GM12878 (cell line): ENCODE measurements around the gene SGMS1. TPM values are rescaled to one million over a fixed set of nuclear protein-coding genes. Genes with fewer than 3 reads are reported as not detected.

Experiments used
- ATAC-seq: fragments of 200-7000 bp; cut with Tn5 transposase; 3 replicates; pipeline ENCODE4 v1.9.1; 2020; ENCODE audit warnings: mild to moderate bottlenecking, moderate library complexity
- BruUV-seq: library from RNA; stranded (reverse); fragments of 400-500 nt; replicated peaks from 2 replicates; lab custom pipeline; 2021; lab: Mats Ljungman, UMichigan
- CTCF ChIA-PET: fragments of 300-600 bp; sonication (Branson Sonifier 250); formaldehyde crosslinking; extraction: SDS; loops from one replicate; lab custom pipeline; 2021; ENCODE audit warnings: inconsistent platforms; lab: Yijun Ruan, JAX
- POLR2A ChIA-PET: fragments of 350-600 bp; formaldehyde crosslinking; extraction: SDS; loops from one replicate; lab custom pipeline; 2021; ENCODE audit warnings: inconsistent platforms; lab: Charles Lee
- RAD21 ChIA-PET: fragments of 300-600 bp; sonication (Branson Sonifier 250); formaldehyde crosslinking; loops from one replicate; lab custom pipeline; 2023; ENCODE audit warnings: antibody characterized with exemption; ENCODE audit not compliant: unreplicated experiment; lab: Charles Lee
- SMC1A ChIA-PET: fragments of 300-600 bp; sonication (Branson Sonifier 250); formaldehyde crosslinking; loops from one replicate; lab custom pipeline; 2023; ENCODE audit not compliant: unreplicated experiment, uncharacterized antibody; lab: Charles Lee
- DNase-seq: peaks from one replicate; pipeline ENCODE4 v3.0.0-alpha.2; 2011; ENCODE audit warnings: low read depth, low spot score
- FAIRE-seq: peaks from 3 replicates; lab custom pipeline; 2011; peaks lifted over from hg19 to GRCh38; lab: Jason Lieb, UNC
- H2AFZ ChIP-seq: 2 replicates; pipeline ENCODE4 v1.6.0; 2011; ENCODE audit warnings: low read depth, low read length, control low read depth; ENCODE audit not compliant: control insufficient read depth
- H3K27ac ChIP-seq: 2 replicates; pipeline ENCODE4 v1.5.1; 2011; ENCODE audit warnings: control low read depth; ENCODE audit not compliant: control insufficient read depth, insufficient read depth
- H3K27me3 ChIP-seq, 2 experiments: replicated peaks in 1 of 2; 2 replicates each; pipeline versions ENCODE4 v1.6.0 to v1.6.1; 2011; ENCODE audit warnings: low read length in 1 of 2; ENCODE audit not compliant: control insufficient read depth in 2 of 2, insufficient read depth in 2 of 2
- H3K36me3 ChIP-seq, 2 experiments: 2 replicates each; pipeline ENCODE4 v1.5.1; 2011; ENCODE audit warnings: low read length in 1 of 2; ENCODE audit not compliant: control insufficient read depth in 2 of 2, insufficient read depth in 2 of 2
- H3K4me1 ChIP-seq: 2 replicates; pipeline ENCODE4 v1.6.1; 2011; ENCODE audit warnings: mild to moderate bottlenecking, low read length, moderate library complexity, mixed read lengths; ENCODE audit not compliant: control insufficient read depth, insufficient read depth
- H3K4me2 ChIP-seq: 2 replicates; pipeline ENCODE4 v1.6.0; 2011; ENCODE audit warnings: control low read depth; ENCODE audit not compliant: control insufficient read depth, insufficient read depth
- H3K4me3 ChIP-seq: fragments of 200-600 bp; sonication (generic); 2 replicates; pipeline ENCODE4 v1.5.1; 2016
- H3K79me2 ChIP-seq: 2 replicates; pipeline ENCODE4 v1.6.0; 2011; ENCODE audit warnings: low read length; ENCODE audit not compliant: control insufficient read depth, insufficient read depth
- H3K9ac ChIP-seq: 2 replicates; pipeline ENCODE4 v1.8.0; 2011; ENCODE audit warnings: low read length, control low read depth, mixed read lengths; ENCODE audit not compliant: control insufficient read depth, insufficient read depth
- H3K9me3 ChIP-seq: replicated peaks from 3 replicates; pipeline ENCODE4 v1.5.1; 2011; ENCODE audit warnings: mild to moderate bottlenecking, low read length; ENCODE audit not compliant: control insufficient read depth, insufficient read depth
- H4K20me1 ChIP-seq: 2 replicates; pipeline ENCODE4 v1.6.0; 2011; ENCODE audit not compliant: control insufficient read depth, insufficient read depth
- ASH2L ChIP-seq: fragments of 300-600, 200-600 bp; sonication (generic); IDR thresholded peaks from 2 replicates; pipeline ENCODE4 v1.6.1; 2017; ENCODE audit warnings: low read depth, mild to moderate bottlenecking, borderline replicate concordance
- CREM ChIP-seq: IDR thresholded peaks from 2 replicates; pipeline ENCODE4 v1.6.1; 2014; ENCODE audit warnings: antibody characterized with exemption, low read depth
- CUX1 ChIP-seq: IDR thresholded peaks from 2 replicates; pipeline ENCODE4 v1.6.1; 2012; ENCODE audit warnings: improper control_type of control experiment, low read depth, low read length; ENCODE audit not compliant: insufficient replicate concordance
- HSF1 ChIP-seq: fragments of 150-350 bp; IDR thresholded peaks from 2 replicates; pipeline ENCODE4 v1.6.1; 2014; ENCODE audit warnings: mild to moderate bottlenecking, low read depth, low read length
- IRF4 ChIP-seq: IDR thresholded peaks from 2 replicates; pipeline ENCODE4 v1.6.1; 2011; ENCODE audit warnings: low read depth, low read length
- MEF2A ChIP-seq: IDR thresholded peaks from 2 replicates; pipeline ENCODE4 v1.6.1; 2011; ENCODE audit warnings: low read depth, mild to moderate bottlenecking, low read length, moderate library complexity; ENCODE audit not compliant: insufficient read depth
- MYB ChIP-seq: fragments of 150-350 bp; IDR thresholded peaks from 2 replicates; pipeline ENCODE4 v1.6.1; 2014; ENCODE audit warnings: mild to moderate bottlenecking, low read depth, low read length, borderline replicate concordance
- PKNOX1 ChIP-seq: fragments of 450-650 bp; IDR thresholded peaks from 2 replicates; pipeline ENCODE4 v1.6.1; 2016; ENCODE audit warnings: mild to moderate bottlenecking
- STAT1 ChIP-seq: fragments of 450-650 bp; conservative IDR thresholded peaks from 2 replicates; pipeline ENCODE4 v1.6.1; 2014; ENCODE audit warnings: antibody characterized with exemption, mild to moderate bottlenecking
- TCF12 ChIP-seq: IDR thresholded peaks from 2 replicates; pipeline ENCODE4 v1.6.1; 2011; ENCODE audit warnings: low read depth, mild to moderate bottlenecking, low read length
- WGBS: methylation state at CpG from one replicate; pipeline ENCODE4 v1.1.6; 2016; ENCODE audit warnings: low lambda C conversion rate; ENCODE audit not compliant: insufficient replicate concordance, insufficient coverage; ENCODE audit errors: missing lambda C conversion rate; 5-methylcytosine and 5-hydroxymethylcytosine counted together
- in situ Hi-C: fragments of 300-500 bp; cut with MboI; formaldehyde crosslinking; loops from 9 replicates; pipeline ENCODE4 v1.14.3; 2018; ENCODE audit warnings: mixed read lengths
- intact Hi-C: fragments of 100-400 bp; cut with micrococcal nuclease; formaldehyde crosslinking; loops from one replicate; pipeline ENCODE4 v1.14.2; 2022; ENCODE audit not compliant: unreplicated experiment
- polyA plus RNA-seq, 11 experiments: library from polyadenylated mRNA; depleted of rRNA in 4 of 11; unstranded in 6 of 11; stranded (reverse) in 5 of 11; fragments of >200 nt; fragmentation: Nextera tagmentation in 4 of 11; fragmentation: Illumina TruSeq in 1 of 11; extraction: Ambion mirVana in 4 of 11; extraction: Trizol in 1 of 11; gene quantifications; 1 replicate in 1 of 11; 2 replicates in 10 of 11; pipeline versions ENCODE4 v1.2.1 to v1.2.3, GENCODE V29; 2011 to 2016; ENCODE audit warnings: inconsistent platforms in 2 of 11, missing spikeins in 2 of 11, low read depth in 1 of 11
- total RNA-seq, 4 experiments: library from RNA; depleted of rRNA in 3 of 4; stranded (reverse); fragments of >200 nt in 3 of 4; fragmentation: Illumina TruSeq in 1 of 4; extraction: Trizol in 1 of 4; gene quantifications; 2 replicates each; pipeline versions ENCODE4 v1.2.1 to v1.2.3, GENCODE V29; 2013 to 2021

Gene SGMS1
- total and polyA plus RNA-seq, 10 of the 15 experiments (the other 5 are each of a cell fraction or from before 2014, with no cell fraction given): 1.4 to 14.5 (median 4.9) TPM

GRCh38 chr10:50335397-50335796 lies 288.4 kb downstream of the SGMS1 start:
- Histone ChIP-seq H3K4me2 (no peak overlapping the region), H3K9ac (no peak overlapping the region), H3K36me3 (0 out of 4 replicates have a peak, but pooled peaks cover 0 to 3% of the 10 kb centered on the region in 2 experiments), H3K4me3 (no peak overlapping the region), H2AFZ (no peak overlapping the region), H4K20me1 (no peaks in the 10 kb centered on the region), H3K27me3 (no peaks in the 10 kb centered on the region), H3K79me2 (peaks cover 13% of the 10 kb centered on the region), H3K9me3 (no peaks in the 10 kb centered on the region), H3K4me1 (no peaks in the 10 kb centered on the region), H3K27ac (no peak overlapping the region)
- ChIA-PET RAD21 (interaction anchor here (1.2 to 1.8 kb wide), 2 partner anchors 33 to 84 kb away, joined by 3 to 5 read pairs; no protein-coding TSS in a partner anchor), POLR2A (interaction anchor here (1.0 kb wide), 1 partner anchor 9 kb away, joined by 3 read pairs; no protein-coding TSS in a partner anchor), CTCF (no interaction called here), SMC1A (interaction anchor here (0.6 to 1.0 kb wide), 2 partner anchors 10 to 28 kb away, joined by 3 read pairs; no protein-coding TSS in a partner anchor)
- WGBS: 75% methylated on average over 2 of the region's 2 CpGs
- ATAC-seq: no peak
- TF ChIP-seq HSF1 (no peak), ASH2L (no peak), STAT1 (no peak), CREM (no peak), MYB (no peak), IRF4 (no peak), PKNOX1 (no peak), CUX1 (no peak), MEF2A (no peak), TCF12 (no peak)
- in situ Hi-C loops (no loop called here), intact Hi-C loops (no loop called here)
- no TSS peak for BruUV-seq
- no peak for FAIRE-seq
- no peak for DNase-seq
